ENCODE data around the gene DIP2B.

DIP2B gene

DNA sequence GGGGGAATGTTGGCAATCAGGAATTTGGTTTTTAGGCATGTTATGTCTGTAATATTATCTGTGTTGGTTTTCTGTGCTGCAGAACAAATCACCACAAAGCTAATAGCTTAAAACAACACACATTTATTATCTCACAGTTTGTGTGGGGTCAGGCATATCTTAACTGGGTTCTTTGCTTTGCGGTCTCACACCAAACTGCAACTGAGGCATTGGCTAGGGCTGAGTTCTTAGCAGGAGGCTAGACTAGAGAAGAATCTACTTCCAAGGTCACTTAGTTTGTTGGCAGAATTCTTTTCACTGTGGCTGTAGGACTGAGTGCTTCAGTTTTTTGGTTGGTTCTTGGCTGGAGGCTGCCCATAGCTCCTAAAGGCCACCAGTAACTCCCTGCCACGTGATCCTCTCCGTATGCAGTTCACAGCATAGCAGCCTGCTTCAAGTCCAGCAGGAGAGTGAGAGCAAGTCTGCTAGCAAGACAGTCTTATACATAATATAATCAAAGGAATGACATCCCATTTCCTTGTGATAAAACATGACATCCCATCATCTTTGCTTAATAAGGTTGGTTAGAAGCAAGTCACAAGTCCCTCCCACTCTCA, 280.7 kb downstream of the DIP2B start:
- peaks cover 8 to 15% of the 10 kb centered on the region in 2 donors for H3K4me1 ChIP-seq (ENCODE audit: control insufficient read depth in 2 of 2, insufficient read depth in 2 of 2, low read length in 2 of 2)
- H3K9ac ChIP-seq (ENCODE audit: low read depth in 1 of 2, low read length in 2 of 2): no peak overlapping the region
- H3K36me3 ChIP-seq (ENCODE audit: control insufficient read depth in 2 of 2, insufficient read depth in 2 of 2, low read length in 2 of 2): peaks cover 4 to 7% of the 10 kb centered on the region in 2 donors
- H3K4me3 ChIP-seq (ENCODE audit: low read length in 2 of 2): no peak overlapping the region
- no peaks in the 10 kb centered on the region for H3K9me3 ChIP-seq (ENCODE audit: control insufficient read depth in 2 of 2, low read length in 2 of 2)
- peak overlapping the region in 1 of 2 donors; percentile 19 for H3K27ac ChIP-seq (ENCODE audit: low read depth in 2 of 2, low read length in 2 of 2)
- no peaks in the 10 kb centered on the region for H3K27me3 ChIP-seq (ENCODE audit: control insufficient read depth in 2 of 2, insufficient read depth in 2 of 2, low read length in 2 of 2)

DNA sequence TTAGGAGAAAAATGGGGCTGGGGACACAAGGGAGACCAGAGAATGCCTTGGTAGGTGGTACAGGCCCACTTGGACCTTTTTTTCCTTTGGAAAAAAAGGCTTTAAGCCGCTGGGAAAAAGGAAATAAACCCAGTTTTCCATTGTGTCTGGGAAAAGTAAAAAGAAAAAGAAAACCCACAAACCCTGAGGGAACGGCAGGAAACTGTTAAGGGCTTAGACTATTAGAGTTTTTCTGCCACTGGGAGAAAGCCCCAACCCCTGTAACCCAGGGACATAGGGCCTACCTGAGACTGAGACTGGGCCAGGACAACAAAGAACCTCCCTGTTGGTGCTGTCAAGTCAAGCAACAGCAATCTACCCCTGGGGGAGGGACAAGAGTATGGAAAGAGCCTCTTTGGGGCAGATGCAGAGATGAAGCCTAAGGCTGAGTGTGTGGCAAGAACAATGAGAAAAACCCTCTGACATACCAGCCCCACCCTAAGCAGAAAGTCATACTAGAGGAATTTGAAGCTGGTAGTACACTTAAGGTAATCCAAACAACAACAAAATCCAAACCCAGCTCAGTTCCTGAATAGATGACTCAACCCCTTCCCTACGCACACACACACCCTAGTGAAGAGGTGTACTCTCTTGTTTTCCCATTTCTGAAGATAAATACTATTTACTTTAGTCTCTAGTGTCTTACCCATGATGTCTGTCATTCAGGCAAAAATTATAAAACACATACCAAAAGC, 281.9 kb downstream of the DIP2B start:
- no peak overlapping the region for H3K9ac ChIP-seq (ENCODE audit: low read depth in 1 of 2, low read length in 2 of 2)
- no peaks in the 10 kb centered on the region for H3K27me3 ChIP-seq (ENCODE audit: control insufficient read depth in 2 of 2, insufficient read depth in 2 of 2, low read length in 2 of 2)
- H3K27ac ChIP-seq (ENCODE audit: low read depth in 2 of 2, low read length in 2 of 2): peak overlapping the region; percentile 39 to 59
- no peak overlapping the region for H3K4me3 ChIP-seq (ENCODE audit: low read length in 2 of 2)
- peaks cover 8 to 15% of the 10 kb centered on the region in 2 donors for H3K4me1 ChIP-seq (ENCODE audit: control insufficient read depth in 2 of 2, insufficient read depth in 2 of 2, low read length in 2 of 2)
- no peaks in the 10 kb centered on the region for H3K9me3 ChIP-seq (ENCODE audit: control insufficient read depth in 2 of 2, low read length in 2 of 2)
- peaks cover 0 to 7% of the 10 kb centered on the region in 2 donors for H3K36me3 ChIP-seq (ENCODE audit: control insufficient read depth in 2 of 2, insufficient read depth in 2 of 2, low read length in 2 of 2)

DNA sequence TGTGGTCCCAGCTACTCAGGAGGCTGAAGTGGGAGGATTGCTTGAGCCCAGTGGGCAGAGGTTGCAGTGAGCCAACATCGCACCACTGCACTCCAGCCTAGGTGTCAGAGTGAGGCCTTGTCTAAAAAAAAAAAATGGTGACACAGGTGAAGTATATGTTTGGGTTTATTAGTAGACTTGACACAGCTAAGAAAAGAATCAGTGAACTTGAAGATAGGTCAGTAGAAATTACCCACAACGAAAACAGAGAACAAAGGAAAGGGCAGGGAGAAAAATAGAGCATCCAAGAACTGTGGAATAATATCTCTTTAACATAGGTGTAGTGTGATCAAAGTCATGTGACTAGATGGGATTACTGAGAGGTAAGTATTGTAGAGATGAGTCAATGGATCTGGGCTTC, 282.8 kb downstream of the DIP2B start:
- H3K4me3 ChIP-seq (ENCODE audit: low read length in 2 of 2): no peak overlapping the region
- H3K36me3 ChIP-seq (ENCODE audit: control insufficient read depth in 2 of 2, insufficient read depth in 2 of 2, low read length in 2 of 2): peaks cover 0 to 7% of the 10 kb centered on the region in 2 donors
- H3K9ac ChIP-seq (ENCODE audit: low read depth in 1 of 2, low read length in 2 of 2): no peak overlapping the region
- no peaks in the 10 kb centered on the region for H3K9me3 ChIP-seq (ENCODE audit: control insufficient read depth in 2 of 2, low read length in 2 of 2)
- no peaks in the 10 kb centered on the region for H3K27me3 ChIP-seq (ENCODE audit: control insufficient read depth in 2 of 2, insufficient read depth in 2 of 2, low read length in 2 of 2)
- H3K4me1 ChIP-seq (ENCODE audit: control insufficient read depth in 2 of 2, insufficient read depth in 2 of 2, low read length in 2 of 2): peaks cover 8 to 15% of the 10 kb centered on the region in 2 donors
- H3K27ac ChIP-seq (ENCODE audit: low read depth in 2 of 2, low read length in 2 of 2): no peak overlapping the region

GRCh38 chr12:50788561-50788960, 283.8 kb downstream of the DIP2B start:
- Histone ChIP-seq H3K4me3 (ENCODE audit: low read length in 2 of 2) (no peak overlapping the region), H3K4me1 (ENCODE audit: control insufficient read depth in 2 of 2, insufficient read depth in 2 of 2, low read length in 2 of 2) (peaks cover 8 to 15% of the 10 kb centered on the region in 2 donors), H3K9me3 (ENCODE audit: control insufficient read depth in 2 of 2, low read length in 2 of 2) (no peaks in the 10 kb centered on the region), H3K27me3 (ENCODE audit: control insufficient read depth in 2 of 2, insufficient read depth in 2 of 2, low read length in 2 of 2) (no peaks in the 10 kb centered on the region), H3K27ac (ENCODE audit: low read depth in 2 of 2, low read length in 2 of 2) (no peak overlapping the region), H3K36me3 (ENCODE audit: control insufficient read depth in 2 of 2, insufficient read depth in 2 of 2, low read length in 2 of 2) (peaks cover 0 to 7% of the 10 kb centered on the region in 2 donors), H3K9ac (ENCODE audit: low read depth in 1 of 2, low read length in 2 of 2) (no peak overlapping the region)

GRCh38 chr12:50790081-50790480, 285.3 kb downstream of the DIP2B start:
- Histone ChIP-seq H3K27ac (ENCODE audit: low read depth in 2 of 2, low read length in 2 of 2) (no peak overlapping the region), H3K27me3 (ENCODE audit: control insufficient read depth in 2 of 2, insufficient read depth in 2 of 2, low read length in 2 of 2) (no peaks in the 10 kb centered on the region), H3K4me3 (ENCODE audit: low read length in 2 of 2) (no peak overlapping the region), H3K4me1 (ENCODE audit: control insufficient read depth in 2 of 2, insufficient read depth in 2 of 2, low read length in 2 of 2) (peaks cover 8 to 15% of the 10 kb centered on the region in 2 donors), H3K9me3 (ENCODE audit: control insufficient read depth in 2 of 2, low read length in 2 of 2) (no peaks in the 10 kb centered on the region), H3K9ac (ENCODE audit: low read depth in 1 of 2, low read length in 2 of 2) (no peak overlapping the region), H3K36me3 (ENCODE audit: control insufficient read depth in 2 of 2, insufficient read depth in 2 of 2, low read length in 2 of 2) (peaks cover 0 to 9% of the 10 kb centered on the region in 2 donors)

Measured in mucosa of rectum (tissue), 2 donors.